Endothelial cell of umbilical vein (primary cell): ENCODE results near the gene LDB3. TPM values are rescaled to one million over a fixed set of nuclear protein-coding genes. Genes with fewer than 3 reads are reported as not detected.

Experiments
- BruUV-seq: library from RNA; stranded (reverse); fragments of 400-500 nt; replicated peaks from 2 replicates; lab custom pipeline; 2021; lab: Mats Ljungman, UMichigan
- CTCF ChIA-PET: fragments of 300-600, 350-600 bp; sonication (Branson Sonifier 250); formaldehyde crosslinking; loops from one replicate; lab custom pipeline; 2021; ENCODE audit warnings: antibody characterized with exemption, inconsistent platforms; lab: Charles Lee
- POLR2A ChIA-PET: fragments of 300-600, 350-600 bp; sonication (Branson Sonifier 250); formaldehyde crosslinking; loops from one replicate; lab custom pipeline; 2021; ENCODE audit warnings: antibody characterized with exemption, inconsistent platforms; lab: Charles Lee
- DNase-seq: peaks from one replicate; pipeline ENCODE4 v3.0.0-alpha.2; 2011; ENCODE audit warnings: low read depth, low spot score
- FAIRE-seq: peaks from 2 replicates; lab custom pipeline; 2011; peaks lifted over from hg19 to GRCh38; lab: Jason Lieb, UNC
- H2AFZ ChIP-seq: 2 replicates; pipeline ENCODE4 v1.6.0; 2012; ENCODE audit warnings: low read depth, low read length, control low read depth, inconsistent platforms
- H3K27ac ChIP-seq: 2 replicates; pipeline ENCODE4 v1.5.1; 2011; ENCODE audit warnings: low read depth, mild to moderate bottlenecking, control low read depth, low read length, moderate library complexity; ENCODE audit not compliant: insufficient read depth
- H3K27me3 ChIP-seq, 2 experiments: 2 replicates each; pipeline versions ENCODE4 v1.6.0 to v1.6.1; 2011; ENCODE audit warnings: low read length in 2 of 2, mixed read lengths in 1 of 2; ENCODE audit not compliant: control insufficient read depth in 2 of 2, insufficient read depth in 2 of 2
- H3K36me3 ChIP-seq, 2 experiments: 2 replicates in 1 of 2; 3 replicates in 1 of 2; pipeline ENCODE4 v1.5.1; 2011; ENCODE audit warnings: low read length in 2 of 2, mild to moderate bottlenecking in 1 of 2, moderate library complexity in 1 of 2; ENCODE audit not compliant: control insufficient read depth in 2 of 2, insufficient read depth in 2 of 2; ENCODE audit errors: extremely low read depth in 1 of 2
- H3K4me1 ChIP-seq: 3 replicates; pipeline ENCODE4 v1.5.1; 2011; ENCODE audit warnings: mild to moderate bottlenecking, low read length; ENCODE audit not compliant: control insufficient read depth, insufficient read depth; ENCODE audit errors: extremely low read depth
- H3K4me2 ChIP-seq: 2 replicates; pipeline ENCODE4 v1.6.1; 2011; ENCODE audit warnings: low read length, control low read depth, mixed read lengths; ENCODE audit not compliant: insufficient read depth
- H3K4me3 ChIP-seq, 3 experiments: fragments of 200-600 bp in 1 of 3; sonication (generic), shearing (Covaris generic) in 1 of 3; replicated peaks in 1 of 3; 2 replicates each; pipeline ENCODE4 v1.5.1; 2011 to 2016; ENCODE audit warnings: control low read depth in 3 of 3, low read length in 3 of 3, mild to moderate bottlenecking in 2 of 3, inconsistent platforms in 1 of 3, low read depth in 1 of 3, moderate library complexity in 1 of 3; ENCODE audit not compliant: insufficient read depth in 1 of 3
- H3K79me2 ChIP-seq: 2 replicates; pipeline ENCODE4 v1.6.0; 2012; ENCODE audit warnings: low read length, inconsistent platforms; ENCODE audit not compliant: control insufficient read depth, insufficient read depth
- H3K9ac ChIP-seq: replicated peaks from 2 replicates; pipeline ENCODE3; 2011; ENCODE audit warnings: low read length, control low read depth; ENCODE audit not compliant: insufficient read depth; ENCODE audit errors: extremely low read depth
- H3K9me1 ChIP-seq: replicated peaks from 3 replicates; pipeline ENCODE4 v1.6.0; 2011; ENCODE audit warnings: mild to moderate bottlenecking, low read length; ENCODE audit not compliant: control insufficient read depth, insufficient read depth; ENCODE audit errors: extremely low read depth
- H3K9me3 ChIP-seq: replicated peaks from 2 replicates; pipeline ENCODE4 v1.5.1; 2012; ENCODE audit warnings: low read length, inconsistent platforms; ENCODE audit not compliant: control insufficient read depth, insufficient read depth
- H4K20me1 ChIP-seq: replicated peaks from 2 replicates; pipeline ENCODE3; 2011; ENCODE audit warnings: mild to moderate bottlenecking, low read length; ENCODE audit not compliant: control insufficient read depth, insufficient read depth; ENCODE audit errors: extremely low read depth
- EZH2 ChIP-seq: IDR thresholded peaks from 2 replicates; pipeline ENCODE4 v1.6.1; 2012; ENCODE audit warnings: borderline replicate concordance, low read depth, mild to moderate bottlenecking, moderate library complexity, low read length, inconsistent platforms; ENCODE audit not compliant: severe bottlenecking
- FOS ChIP-seq: IDR thresholded peaks from 2 replicates; pipeline ENCODE4 v1.6.1; 2011; ENCODE audit warnings: mild to moderate bottlenecking, low read length, moderate library complexity, borderline replicate concordance; ENCODE audit not compliant: insufficient read depth
- GATA2 ChIP-seq: IDR thresholded peaks from 2 replicates; pipeline ENCODE4 v1.7.0; 2011; ENCODE audit warnings: low read depth, mild to moderate bottlenecking, moderate library complexity, mixed read lengths, low read length; ENCODE audit not compliant: insufficient read length, insufficient read depth
- JUN ChIP-seq: IDR thresholded peaks from 2 replicates; pipeline ENCODE4 v1.6.1; 2011; ENCODE audit warnings: borderline replicate concordance, low read depth; ENCODE audit not compliant: insufficient read length, insufficient read depth
- MYC ChIP-seq: IDR thresholded peaks from one replicate; pipeline ENCODE4 v1.6.1; 2011; ENCODE audit warnings: mild to moderate bottlenecking, low read depth, low read length
- POLR2A ChIP-seq: IDR thresholded peaks from 2 replicates; pipeline ENCODE4 v1.6.1; 2012; ENCODE audit warnings: low read depth, mild to moderate bottlenecking, control low read depth, low read length
- POLR2AphosphoS5 ChIP-seq: IDR thresholded peaks from 2 replicates; pipeline ENCODE4 v1.6.1; 2012; ENCODE audit warnings: low read depth, mild to moderate bottlenecking, control low read depth, low read length, moderate library complexity; ENCODE audit not compliant: insufficient read depth
- dilution Hi-C: fragments of 300-500 bp; cut with MboI; formaldehyde crosslinking; loops from one replicate; pipeline ENCODE4 v1.15.0; 2019; ENCODE audit warnings: low sequenced_read_pairs; ENCODE audit not compliant: extremely low pct_ligation_motif_present
- intact Hi-C: fragments of 100-400 bp; cut with micrococcal nuclease; formaldehyde crosslinking; loops from one replicate; pipeline ENCODE4 v1.10.0; 2022
- polyA plus RNA-seq, 4 experiments: library from polyadenylated mRNA; depleted of rRNA in 3 of 4; stranded (reverse) in 3 of 4; unstranded in 1 of 4; fragments of >200 nt; gene quantifications; 2 replicates each; pipeline versions ENCODE4 v1.2.1 to v1.2.3, GENCODE V29; 2011 to 2012; ENCODE audit warnings: missing spikeins in 1 of 4
- total RNA-seq: library from RNA; stranded (reverse); gene quantifications from 2 replicates; pipeline ENCODE4 v1.2.3, GENCODE V29; 2021
- TF ChIP-seq, protein P1 (sequence below): IDR thresholded peaks from 2 replicates; pipeline ENCODE4 v1.6.1; 2011; ENCODE audit not compliant: insufficient read depth, insufficient read length
- TF ChIP-seq, protein P2 (sequence below), 2 donors: IDR thresholded peaks; 1 replicate in 1 of 2; 2 replicates in 1 of 2; pipeline ENCODE4 v1.5.1; 2011; ENCODE audit warnings: low read length in 2 of 2, mild to moderate bottlenecking in 2 of 2, moderate library complexity in 2 of 2, control low read depth in 1 of 2, inconsistent platforms in 1 of 2, low read depth in 1 of 2; ENCODE audit not compliant: insufficient read depth in 1 of 2; ENCODE audit errors: extremely low read depth in 1 of 2

Gene LDB3
- total and polyA plus RNA-seq, 2 donors (not counting 3 experiments of a cell fraction or from before 2014, with no cell fraction given) = not detected

DNA sequence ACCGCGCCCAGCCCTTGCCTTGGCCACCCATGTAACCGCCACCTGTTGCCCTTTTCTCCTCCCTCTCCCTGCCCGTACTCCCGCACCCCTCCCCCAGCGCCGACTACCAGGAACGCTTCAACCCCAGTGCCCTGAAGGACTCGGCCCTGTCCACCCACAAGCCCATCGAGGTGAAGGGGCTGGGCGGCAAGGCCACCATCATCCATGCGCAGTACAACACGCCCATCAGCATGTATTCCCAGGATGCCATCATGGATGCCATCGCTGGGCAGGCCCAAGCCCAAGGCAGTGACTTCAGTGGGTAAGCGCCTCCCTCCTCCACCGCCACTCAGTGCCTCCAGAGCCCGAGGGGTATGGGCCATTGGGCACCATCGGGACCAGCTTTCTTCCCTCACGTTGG lies 18.7 kb downstream of the LDB3 start:
- Histone ChIP-seq H3K9me3 (no peaks in the 10 kb centered on the region), H3K4me1 (no peaks in the 10 kb centered on the region), H3K27me3 (peaks cover 29 to 37% of the 10 kb centered on the region in 2 experiments), H2AFZ (no peak overlapping the region), H3K27ac (no peak overlapping the region), H3K79me2 (no peaks in the 10 kb centered on the region), H3K4me2 (no peak overlapping the region), H3K36me3 (no peaks in the 10 kb centered on the region), H4K20me1 (no peaks in the 10 kb centered on the region), H3K9ac (no peak overlapping the region), H3K9me1 (no peaks in the 10 kb centered on the region), H3K4me3 (no peak overlapping the region)
- CTCF ChIA-PET = interaction anchor here (0.6 to 6.6 kb wide), 3 partner anchors 13 to 273 kb away, joined by 4 to 67 read pairs (median 4); no protein-coding TSS in a partner anchor
- no peak for DNase-seq
- TF ChIP-seq MYC (no peak), POLR2AphosphoS5 (no peak), JUN (no peak), FOS (no peak), EZH2 (no peak)
- TF ChIP-seq, protein P1, sequence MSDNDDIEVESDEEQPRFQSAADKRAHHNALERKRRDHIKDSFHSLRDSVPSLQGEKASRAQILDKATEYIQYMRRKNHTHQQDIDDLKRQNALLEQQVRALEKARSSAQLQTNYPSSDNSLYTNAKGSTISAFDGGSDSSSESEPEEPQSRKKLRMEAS = no peak
- dilution Hi-C loops = no loop called here
- intact Hi-C loops = no loop called here
- no TSS peak for BruUV-seq
- POLR2A ChIA-PET = no interaction called here
- no peak for FAIRE-seq

DNA sequence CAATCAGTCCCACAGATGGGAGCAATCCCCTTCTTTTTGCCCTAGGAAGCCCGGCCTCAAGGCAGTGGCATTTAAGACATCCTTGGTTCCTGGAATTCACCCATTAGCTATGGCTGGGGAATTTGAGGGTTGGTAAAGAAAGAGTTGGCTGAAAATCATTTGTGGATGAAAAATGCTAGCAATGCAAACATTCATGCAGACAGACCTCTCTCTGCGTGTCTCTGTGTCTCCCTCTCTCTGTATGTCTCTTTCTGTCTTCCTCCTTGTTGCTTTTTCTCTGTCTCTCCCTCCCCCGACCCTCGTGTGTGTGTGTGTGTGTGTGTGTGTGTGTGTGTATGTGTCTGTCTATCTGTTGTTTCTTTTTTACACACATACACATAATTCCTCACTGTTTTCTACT lies 19.4 kb downstream of the LDB3 start:
- no peaks in the 10 kb centered on the region for H3K79me2 ChIP-seq
- H3K27ac ChIP-seq = no peak overlapping the region
- H3K36me3 ChIP-seq = no peaks in the 10 kb centered on the region
- FAIRE-seq = no peak
- intact Hi-C loops (loop anchor here (1.0 kb wide), 2 partner anchors 212 to 273 kb away; no protein-coding TSS in a partner anchor), dilution Hi-C loops (no loop called here)
- no peak for TF ChIP-seq JUN
- TF ChIP-seq POLR2A = no peak
- TF ChIP-seq, protein P1 = no peak
- no peak for TF ChIP-seq EZH2
- TF ChIP-seq, protein P2, sequence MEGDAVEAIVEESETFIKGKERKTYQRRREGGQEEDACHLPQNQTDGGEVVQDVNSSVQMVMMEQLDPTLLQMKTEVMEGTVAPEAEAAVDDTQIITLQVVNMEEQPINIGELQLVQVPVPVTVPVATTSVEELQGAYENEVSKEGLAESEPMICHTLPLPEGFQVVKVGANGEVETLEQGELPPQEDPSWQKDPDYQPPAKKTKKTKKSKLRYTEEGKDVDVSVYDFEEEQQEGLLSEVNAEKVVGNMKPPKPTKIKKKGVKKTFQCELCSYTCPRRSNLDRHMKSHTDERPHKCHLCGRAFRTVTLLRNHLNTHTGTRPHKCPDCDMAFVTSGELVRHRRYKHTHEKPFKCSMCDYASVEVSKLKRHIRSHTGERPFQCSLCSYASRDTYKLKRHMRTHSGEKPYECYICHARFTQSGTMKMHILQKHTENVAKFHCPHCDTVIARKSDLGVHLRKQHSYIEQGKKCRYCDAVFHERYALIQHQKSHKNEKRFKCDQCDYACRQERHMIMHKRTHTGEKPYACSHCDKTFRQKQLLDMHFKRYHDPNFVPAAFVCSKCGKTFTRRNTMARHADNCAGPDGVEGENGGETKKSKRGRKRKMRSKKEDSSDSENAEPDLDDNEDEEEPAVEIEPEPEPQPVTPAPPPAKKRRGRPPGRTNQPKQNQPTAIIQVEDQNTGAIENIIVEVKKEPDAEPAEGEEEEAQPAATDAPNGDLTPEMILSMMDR (IDR thresholded peaks at IDR 0.05; ENCODE audit: extremely low read depth in 1 of 2, insufficient read depth in 1 of 2, low read depth in 1 of 2, low read length in 2 of 2) = no peak
- TF ChIP-seq POLR2AphosphoS5 = no peak
- TF ChIP-seq MYC = no peak
- no peak for TF ChIP-seq GATA2
- TF ChIP-seq FOS = no peak
- no peak overlapping the region for H3K9ac ChIP-seq
- ChIA-PET POLR2A (no interaction called here), CTCF (interaction anchor here (0.6 to 6.6 kb wide), 6 partner anchors 12 to 272 kb away, joined by 3 to 67 read pairs (median 4); no protein-coding TSS in a partner anchor)
- no peak overlapping the region for H3K4me3 ChIP-seq
- H3K27me3 ChIP-seq = peaks cover 29 to 37% of the 10 kb centered on the region in 2 experiments
- no peak overlapping the region for H2AFZ ChIP-seq
- DNase-seq = no peak
- no TSS peak for BruUV-seq
- no peaks in the 10 kb centered on the region for H4K20me1 ChIP-seq
- H3K4me1 ChIP-seq = no peaks in the 10 kb centered on the region
- H3K9me3 ChIP-seq = no peaks in the 10 kb centered on the region
- no peaks in the 10 kb centered on the region for H3K9me1 ChIP-seq
- no peak overlapping the region for H3K4me2 ChIP-seq
